A549 (cell line): ENCODE results near the gene SNAP25. TPM values are rescaled to one million over a fixed set of nuclear protein-coding genes. Genes with fewer than 3 reads are reported as not detected.

Source experiments
- ATAC-seq, 2 experiments: fragments of 200-7000 bp in 1 of 2; fragments of >200 bp in 1 of 2; cut with Nextera tagmentation in 1 of 2; cut with Tn5 transposase in 1 of 2; 3 replicates each; pipeline versions ENCODE4 v1.8.0 to v1.9.1; 2018 to 2020; ENCODE audit warnings: mild to moderate bottlenecking in 1 of 2, moderate library complexity in 1 of 2
- CTCF ChIA-PET: fragments of 300-600 bp; sonication (Branson Sonifier 250); formaldehyde crosslinking; extraction: SDS; loops from one replicate; lab custom pipeline; 2021; ENCODE audit warnings: antibody characterized with exemption, inconsistent platforms; lab: Yijun Ruan, JAX
- POLR2A ChIA-PET: fragments of 350-600 bp; formaldehyde crosslinking; extraction: SDS; loops from one replicate; lab custom pipeline; 2021; ENCODE audit warnings: antibody characterized with exemption, inconsistent platforms; lab: Yijun Ruan, JAX
- DNase-seq, 2 experiments: peaks; one replicate each; pipeline versions ENCODE4 v3.0.0 to v3.0.0-alpha.2; 2011 to 2016; ENCODE audit warnings: low read depth in 1 of 2, low spot score in 1 of 2
- FAIRE-seq: peaks from 2 replicates; lab custom pipeline; 2011; peaks lifted over from hg19 to GRCh38; lab: Jason Lieb, UNC
- H3K27ac ChIP-seq, 2 experiments: fragments of >200 bp; sonication (Bioruptor Twin); formaldehyde crosslinking; 3 replicates each; pipeline ENCODE4 v1.5.1; 2016 to 2017
- H3K4me1 ChIP-seq: fragments of >200 bp; sonication (Bioruptor Twin); formaldehyde crosslinking; 3 replicates; pipeline ENCODE4 v1.6.1; 2016
- H3K4me2 ChIP-seq: fragments of >200 bp; sonication (Bioruptor Twin); formaldehyde crosslinking; 3 replicates; pipeline ENCODE4 v1.6.1; 2016
- H3K4me3 ChIP-seq: fragments of >200 bp; sonication (Bioruptor Twin); formaldehyde crosslinking; 3 replicates; pipeline ENCODE4 v1.5.1; 2016
- H3K9me3 ChIP-seq: fragments of >200 bp; sonication (Bioruptor Twin); formaldehyde crosslinking; 3 replicates; pipeline ENCODE4 v1.6.1; 2016
- BHLHE40 ChIP-seq: IDR thresholded peaks from 2 replicates; pipeline ENCODE4 v1.6.1; 2012; ENCODE audit warnings: low read depth, low read length, inconsistent platforms
- CEBPB ChIP-seq, 2 experiments: fragments of >200 bp in 1 of 2; sonication (Bioruptor Twin) in 1 of 2; formaldehyde crosslinking in 1 of 2; IDR thresholded peaks; 2 replicates each; pipeline ENCODE4 v1.6.1; 2012 to 2016
- CHD4 ChIP-seq: fragments of 200-600 bp; sonication (generic); IDR thresholded peaks from 2 replicates; pipeline ENCODE4 v1.6.1; 2016; ENCODE audit warnings: antibody characterized with exemption, mild to moderate bottlenecking, borderline replicate concordance
- EHF ChIP-seq: fragments of 250-450 bp; sonication (Bioruptor Pico); IDR thresholded peaks from 2 replicates; pipeline ENCODE4 v1.5.0; 2020; ENCODE audit warnings: mild to moderate bottlenecking
- EP300 ChIP-seq, 2 experiments: fragments of >200 bp; sonication (Bioruptor Twin); formaldehyde crosslinking; IDR thresholded peaks; 2 replicates in 1 of 2; 3 replicates in 1 of 2; pipeline ENCODE4 v1.6.1; 2016 to 2017
- FOSB ChIP-seq: fragments of 250-450 bp; sonication (Bioruptor Pico); IDR thresholded peaks from 2 replicates; pipeline ENCODE4 v1.5.0; 2020; ENCODE audit warnings: mild to moderate bottlenecking, moderate library complexity
- FOSL2 ChIP-seq, 2 experiments: fragments of 450-650 bp in 1 of 2; fragments of >200 bp in 1 of 2; sonication (Bioruptor Twin) in 1 of 2; formaldehyde crosslinking; IDR thresholded peaks; 2 replicates each; pipeline versions ENCODE4 v1.5.0 to v1.6.1; 2016 to 2020; ENCODE audit warnings: mild to moderate bottlenecking in 1 of 2, moderate library complexity in 1 of 2
- GATA3 ChIP-seq: IDR thresholded peaks from 2 replicates; pipeline ENCODE4 v1.6.1; 2012; ENCODE audit warnings: borderline replicate concordance
- HOXA7 ChIP-seq: fragments of 250-450 bp; sonication (Bioruptor Pico); IDR thresholded peaks from 2 replicates; pipeline ENCODE4 v1.5.0; 2020; ENCODE audit warnings: mild to moderate bottlenecking, moderate library complexity
- HOXB13 ChIP-seq: fragments of 250-450 bp; sonication (Bioruptor Pico); IDR thresholded peaks from 2 replicates; pipeline ENCODE4 v1.5.0; 2020; ENCODE audit warnings: low read depth, mild to moderate bottlenecking, moderate library complexity
- HOXB5 ChIP-seq: fragments of 250-450 bp; sonication (Bioruptor Pico); IDR thresholded peaks from 2 replicates; pipeline ENCODE4 v1.5.0; 2020; ENCODE audit warnings: mild to moderate bottlenecking, moderate library complexity
- JUN ChIP-seq, 2 experiments: fragments of >200 bp; sonication (Bioruptor Twin); formaldehyde crosslinking; IDR thresholded peaks; 2 replicates in 1 of 2; 3 replicates in 1 of 2; pipeline ENCODE4 v1.6.1; 2016 to 2017
- JUNB ChIP-seq: fragments of >200 bp; sonication (Bioruptor Twin); formaldehyde crosslinking; IDR thresholded peaks from 2 replicates; pipeline ENCODE4 v1.6.1; 2016
- MAZ ChIP-seq: fragments of 150-350 bp; IDR thresholded peaks from 2 replicates; pipeline ENCODE4 v1.6.1; 2014; ENCODE audit warnings: antibody characterized with exemption, low read depth, low read length, borderline replicate concordance
- MYC ChIP-seq: IDR thresholded peaks from 2 replicates; pipeline ENCODE4 v1.6.1; 2012; ENCODE audit warnings: mild to moderate bottlenecking, inconsistent platforms, low read length, improper control_type of control experiment, borderline replicate concordance
- POLR2AphosphoS2 ChIP-seq: conservative IDR thresholded peaks from 2 replicates; pipeline ENCODE4 v1.6.1; 2012; ENCODE audit warnings: low read length, improper control_type of control experiment, inconsistent platforms
- RAD21 ChIP-seq, 2 experiments: fragments of >200 bp in 1 of 2; sonication (Bioruptor Twin) in 1 of 2; formaldehyde crosslinking in 1 of 2; IDR thresholded peaks in 1 of 2; conservative IDR thresholded peaks in 1 of 2; 2 replicates in 1 of 2; 3 replicates in 1 of 2; pipeline ENCODE4 v1.6.1; 2012 to 2018; ENCODE audit warnings: inconsistent platforms in 1 of 2
- RARB ChIP-seq: fragments of 250-450 bp; sonication (Bioruptor Pico); IDR thresholded peaks from 2 replicates; pipeline ENCODE4 v1.8.0; 2021; ENCODE audit warnings: mild to moderate bottlenecking, moderate library complexity
- RFX5 ChIP-seq: fragments of 450-650 bp; IDR thresholded peaks from 2 replicates; pipeline ENCODE4 v1.7.1; 2014; ENCODE audit warnings: antibody characterized with exemption, mild to moderate bottlenecking, moderate library complexity
- SREBF2 ChIP-seq: fragments of 450-650 bp; IDR thresholded peaks from 2 replicates; pipeline ENCODE4 v1.6.1; 2014; ENCODE audit warnings: mild to moderate bottlenecking, moderate library complexity
- TP53 ChIP-seq: fragments of 250-450 bp; sonication (Bioruptor Pico); IDR thresholded peaks from 2 replicates; pipeline ENCODE4 v1.5.0; 2021; ENCODE audit warnings: mild to moderate bottlenecking, moderate library complexity
- ZC3H11A ChIP-seq: fragments of 450-650 bp; IDR thresholded peaks from 2 replicates; pipeline ENCODE4 v1.6.1; 2014; ENCODE audit warnings: antibody characterized with exemption, mild to moderate bottlenecking
- ZNF302 ChIP-seq: fragments of 250-450 bp; sonication (Bioruptor Pico); IDR thresholded peaks from 2 replicates; pipeline ENCODE4 v1.9.0; 2021; ENCODE audit warnings: inconsistent platforms, mild to moderate bottlenecking, moderate library complexity
- ZSCAN20 ChIP-seq: fragments of 250-450 bp; sonication (Bioruptor Pico); IDR thresholded peaks from 2 replicates; pipeline ENCODE4 v1.8.0; 2022; ENCODE audit warnings: mild to moderate bottlenecking, moderate library complexity
- WGBS: methylation state at CpG from one replicate; pipeline ENCODE4 v1.1.6; 2017; ENCODE audit errors: missing lambda C conversion rate; 5-methylcytosine and 5-hydroxymethylcytosine counted together
- polyA plus RNA-seq, 4 experiments: library from polyadenylated mRNA; depleted of rRNA in 3 of 4; stranded (reverse); fragments of >200 nt; fragmentation: RNase III in 1 of 4; extraction: RNeasy Plus Mini Kit Qiagen cat#74134 plus additional on column Dnase treatment in 1 of 4; gene quantifications; 2 replicates in 3 of 4; 3 replicates in 1 of 4; pipeline ENCODE4 v1.2.3, GENCODE V29; 2011 to 2017
- TF ChIP-seq, protein P1 (sequence below): fragments of 200-600 bp; sonication (generic); IDR thresholded peaks from 2 replicates; pipeline ENCODE4 v1.6.1; 2016; ENCODE audit warnings: antibody characterized with exemption, mild to moderate bottlenecking, moderate library complexity
- TF ChIP-seq, protein P2 (sequence below): fragments of >200 bp; sonication (Bioruptor Twin); formaldehyde crosslinking; IDR thresholded peaks from 3 replicates; pipeline ENCODE4 v1.5.1; 2016
- TF ChIP-seq, protein P3 (sequence below): IDR thresholded peaks from 2 replicates; pipeline ENCODE4 v1.6.1; 2012
- TF ChIP-seq, protein P4 (sequence below): IDR thresholded peaks from 2 replicates; pipeline ENCODE4 v1.6.1; 2012
- TF ChIP-seq, protein P5 (sequence below): fragments of >200 bp; sonication (Bioruptor Twin); formaldehyde crosslinking; IDR thresholded peaks from 3 replicates; pipeline ENCODE4 v1.6.1; 2016
- TF ChIP-seq, protein P6 (sequence below): fragments of 250-450 bp; sonication (Bioruptor Pico); IDR thresholded peaks from 2 replicates; pipeline ENCODE4 v1.5.0; 2020; ENCODE audit warnings: low read depth, mild to moderate bottlenecking, moderate library complexity

The SNAP25 gene
- polyA plus RNA-seq, 2 of the 4 experiments (the other 2 are of a cell fraction): 39.6 to 53.6 TPM

DNA sequence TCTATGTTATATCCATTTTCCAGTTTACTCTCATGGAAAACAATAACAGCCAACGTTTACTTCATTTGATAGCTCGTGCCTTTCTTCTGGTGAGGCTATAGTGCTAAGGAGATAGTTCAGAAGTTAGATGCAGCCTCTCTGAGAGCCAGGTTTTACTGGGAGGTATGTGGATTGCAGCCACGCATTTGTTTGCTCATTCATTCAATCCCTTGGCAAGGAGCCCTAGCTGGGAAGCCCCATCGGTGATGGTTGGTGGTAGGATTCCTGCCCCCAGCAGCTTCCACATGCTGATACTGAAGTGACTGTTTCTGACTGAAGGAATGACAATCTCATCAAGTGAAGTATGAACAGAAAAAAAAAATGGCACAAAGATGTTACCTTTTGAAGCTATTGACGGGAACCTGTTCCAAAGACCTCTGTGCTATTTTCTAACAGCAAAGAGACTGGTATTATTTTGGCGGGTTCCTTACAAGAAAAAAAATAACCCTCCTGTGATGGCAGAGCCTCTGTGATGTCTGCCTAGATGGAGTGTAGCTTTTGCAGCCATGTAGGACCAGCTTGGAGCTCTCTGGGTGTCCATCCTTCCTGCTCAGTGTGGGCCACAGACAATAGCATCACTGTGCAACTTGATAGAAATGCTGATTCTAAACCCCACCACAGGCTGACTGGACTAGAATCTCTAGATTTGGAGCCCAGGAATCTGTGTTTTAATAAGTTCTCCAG lies 30.6 kb downstream of the SNAP25 start:
- peak overlapping the region; percentile 60 for H3K4me2 ChIP-seq
- CTCF ChIA-PET: interaction anchor here (1.0 to 2.7 kb wide), 9 partner anchors 40 to 631 kb away, joined by 3 to 17 read pairs (median 5); no protein-coding TSS in a partner anchor
- peak overlapping the region; percentile 89 to 91 for H3K27ac ChIP-seq
- ATAC-seq (peak; percentile 35 to 58; a peak in 4 of 6 replicates), DNase-seq (peak; percentile 51 to 94), FAIRE-seq (peak; percentile 99)
- H3K9me3 ChIP-seq: no peaks in the 10 kb centered on the region
- POLR2A ChIA-PET: interaction anchor here (0.8 to 2.3 kb wide), 7 partner anchors 9 to 158 kb away, joined by 3 to 15 read pairs (median 4); partner anchors contain the start of gene SNAP25
- H3K4me3 ChIP-seq: no peak overlapping the region
- WGBS: 6% methylated on average over 6 of the region's 6 CpGs
- peaks cover 78% of the 10 kb centered on the region for H3K4me1 ChIP-seq
- peak; percentile 67; the same call in 1 of the 2 replicates for TF ChIP-seq HOXB5
- no peak for TF ChIP-seq POLR2AphosphoS2
- TF ChIP-seq RAD21 (conservative IDR thresholded peaks at IDR 0.05 in 1 of 2, IDR thresholded peaks at IDR 0.05 in 1 of 2): peak; percentile 37 to 59
- TF ChIP-seq, protein P1, sequence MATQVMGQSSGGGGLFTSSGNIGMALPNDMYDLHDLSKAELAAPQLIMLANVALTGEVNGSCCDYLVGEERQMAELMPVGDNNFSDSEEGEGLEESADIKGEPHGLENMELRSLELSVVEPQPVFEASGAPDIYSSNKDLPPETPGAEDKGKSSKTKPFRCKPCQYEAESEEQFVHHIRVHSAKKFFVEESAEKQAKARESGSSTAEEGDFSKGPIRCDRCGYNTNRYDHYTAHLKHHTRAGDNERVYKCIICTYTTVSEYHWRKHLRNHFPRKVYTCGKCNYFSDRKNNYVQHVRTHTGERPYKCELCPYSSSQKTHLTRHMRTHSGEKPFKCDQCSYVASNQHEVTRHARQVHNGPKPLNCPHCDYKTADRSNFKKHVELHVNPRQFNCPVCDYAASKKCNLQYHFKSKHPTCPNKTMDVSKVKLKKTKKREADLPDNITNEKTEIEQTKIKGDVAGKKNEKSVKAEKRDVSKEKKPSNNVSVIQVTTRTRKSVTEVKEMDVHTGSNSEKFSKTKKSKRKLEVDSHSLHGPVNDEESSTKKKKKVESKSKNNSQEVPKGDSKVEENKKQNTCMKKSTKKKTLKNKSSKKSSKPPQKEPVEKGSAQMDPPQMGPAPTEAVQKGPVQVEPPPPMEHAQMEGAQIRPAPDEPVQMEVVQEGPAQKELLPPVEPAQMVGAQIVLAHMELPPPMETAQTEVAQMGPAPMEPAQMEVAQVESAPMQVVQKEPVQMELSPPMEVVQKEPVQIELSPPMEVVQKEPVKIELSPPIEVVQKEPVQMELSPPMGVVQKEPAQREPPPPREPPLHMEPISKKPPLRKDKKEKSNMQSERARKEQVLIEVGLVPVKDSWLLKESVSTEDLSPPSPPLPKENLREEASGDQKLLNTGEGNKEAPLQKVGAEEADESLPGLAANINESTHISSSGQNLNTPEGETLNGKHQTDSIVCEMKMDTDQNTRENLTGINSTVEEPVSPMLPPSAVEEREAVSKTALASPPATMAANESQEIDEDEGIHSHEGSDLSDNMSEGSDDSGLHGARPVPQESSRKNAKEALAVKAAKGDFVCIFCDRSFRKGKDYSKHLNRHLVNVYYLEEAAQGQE: no peak
- TF ChIP-seq FOSB: peak; percentile 55
- peak; percentile 65 to 94; a peak in 4 of 5 replicates for TF ChIP-seq JUN (IDR thresholded peaks at IDR 0.05)
- peak; percentile 55; the same call in 1 of the 2 replicates for TF ChIP-seq MYC
- TF ChIP-seq, protein P2, sequence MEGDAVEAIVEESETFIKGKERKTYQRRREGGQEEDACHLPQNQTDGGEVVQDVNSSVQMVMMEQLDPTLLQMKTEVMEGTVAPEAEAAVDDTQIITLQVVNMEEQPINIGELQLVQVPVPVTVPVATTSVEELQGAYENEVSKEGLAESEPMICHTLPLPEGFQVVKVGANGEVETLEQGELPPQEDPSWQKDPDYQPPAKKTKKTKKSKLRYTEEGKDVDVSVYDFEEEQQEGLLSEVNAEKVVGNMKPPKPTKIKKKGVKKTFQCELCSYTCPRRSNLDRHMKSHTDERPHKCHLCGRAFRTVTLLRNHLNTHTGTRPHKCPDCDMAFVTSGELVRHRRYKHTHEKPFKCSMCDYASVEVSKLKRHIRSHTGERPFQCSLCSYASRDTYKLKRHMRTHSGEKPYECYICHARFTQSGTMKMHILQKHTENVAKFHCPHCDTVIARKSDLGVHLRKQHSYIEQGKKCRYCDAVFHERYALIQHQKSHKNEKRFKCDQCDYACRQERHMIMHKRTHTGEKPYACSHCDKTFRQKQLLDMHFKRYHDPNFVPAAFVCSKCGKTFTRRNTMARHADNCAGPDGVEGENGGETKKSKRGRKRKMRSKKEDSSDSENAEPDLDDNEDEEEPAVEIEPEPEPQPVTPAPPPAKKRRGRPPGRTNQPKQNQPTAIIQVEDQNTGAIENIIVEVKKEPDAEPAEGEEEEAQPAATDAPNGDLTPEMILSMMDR: no peak
- TF ChIP-seq, protein P3, sequence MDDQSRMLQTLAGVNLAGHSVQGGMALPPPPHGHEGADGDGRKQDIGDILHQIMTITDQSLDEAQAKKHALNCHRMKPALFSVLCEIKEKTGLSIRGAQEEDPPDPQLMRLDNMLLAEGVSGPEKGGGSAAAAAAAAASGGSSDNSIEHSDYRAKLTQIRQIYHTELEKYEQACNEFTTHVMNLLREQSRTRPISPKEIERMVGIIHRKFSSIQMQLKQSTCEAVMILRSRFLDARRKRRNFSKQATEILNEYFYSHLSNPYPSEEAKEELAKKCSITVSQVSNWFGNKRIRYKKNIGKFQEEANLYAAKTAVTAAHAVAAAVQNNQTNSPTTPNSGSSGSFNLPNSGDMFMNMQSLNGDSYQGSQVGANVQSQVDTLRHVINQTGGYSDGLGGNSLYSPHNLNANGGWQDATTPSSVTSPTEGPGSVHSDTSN: 0 out of 2 replicates have a peak, but pooled peaks have one; percentile 35
- 0 out of 2 replicates have a peak, but pooled peaks have one; percentile 22 for TF ChIP-seq CHD4
- peak; percentile 71; the same call in 1 of the 2 replicates for TF ChIP-seq EHF (CRISPR knock-in tag)
- TF ChIP-seq, protein P4, sequence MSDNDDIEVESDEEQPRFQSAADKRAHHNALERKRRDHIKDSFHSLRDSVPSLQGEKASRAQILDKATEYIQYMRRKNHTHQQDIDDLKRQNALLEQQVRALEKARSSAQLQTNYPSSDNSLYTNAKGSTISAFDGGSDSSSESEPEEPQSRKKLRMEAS: peak; percentile 90
- TF ChIP-seq ZSCAN20 (CRISPR knock-in tag): 0 out of 2 replicates have a peak, but pooled peaks have one; percentile 7
- TF ChIP-seq TP53: no peak
- peak; percentile 91 for TF ChIP-seq HOXB13
- no peak for TF ChIP-seq RFX5
- TF ChIP-seq CEBPB (IDR thresholded peaks at IDR 0.05): peak in 1 of 2 experiments; percentile 76; a peak in 1 of 4 replicates
- no peak for TF ChIP-seq MAZ
- TF ChIP-seq BHLHE40: no peak
- TF ChIP-seq JUNB: peak; percentile 32; the same call in 1 of the 2 replicates
- TF ChIP-seq, protein P5, sequence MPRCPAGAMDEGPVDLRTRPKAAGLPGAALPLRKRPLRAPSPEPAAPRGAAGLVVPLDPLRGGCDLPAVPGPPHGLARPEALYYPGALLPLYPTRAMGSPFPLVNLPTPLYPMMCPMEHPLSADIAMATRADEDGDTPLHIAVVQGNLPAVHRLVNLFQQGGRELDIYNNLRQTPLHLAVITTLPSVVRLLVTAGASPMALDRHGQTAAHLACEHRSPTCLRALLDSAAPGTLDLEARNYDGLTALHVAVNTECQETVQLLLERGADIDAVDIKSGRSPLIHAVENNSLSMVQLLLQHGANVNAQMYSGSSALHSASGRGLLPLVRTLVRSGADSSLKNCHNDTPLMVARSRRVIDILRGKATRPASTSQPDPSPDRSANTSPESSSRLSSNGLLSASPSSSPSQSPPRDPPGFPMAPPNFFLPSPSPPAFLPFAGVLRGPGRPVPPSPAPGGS: peak; percentile 62; the same call in 1 of the 3 replicates
- TF ChIP-seq EP300 (IDR thresholded peaks at IDR 0.05): peak; percentile 85 to 92; a peak in 3 of 5 replicates
- TF ChIP-seq ZC3H11A: no peak
- TF ChIP-seq, protein P6, sequence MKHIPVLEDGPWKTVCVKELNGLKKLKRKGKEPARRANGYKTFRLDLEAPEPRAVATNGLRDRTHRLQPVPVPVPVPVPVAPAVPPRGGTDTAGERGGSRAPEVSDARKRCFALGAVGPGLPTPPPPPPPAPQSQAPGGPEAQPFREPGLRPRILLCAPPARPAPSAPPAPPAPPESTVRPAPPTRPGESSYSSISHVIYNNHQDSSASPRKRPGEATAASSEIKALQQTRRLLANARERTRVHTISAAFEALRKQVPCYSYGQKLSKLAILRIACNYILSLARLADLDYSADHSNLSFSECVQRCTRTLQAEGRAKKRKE: peak; percentile 89; the same call in 1 of the 2 replicates
- TF ChIP-seq ZNF302 (CRISPR knock-in tag): no peak
- peak; percentile 87; the same call in 1 of the 2 replicates for TF ChIP-seq GATA3
- TF ChIP-seq RARB: peak; percentile 35; the same call in 1 of the 2 replicates
- 0 out of 2 replicates have a peak, but pooled peaks have one; percentile 6 for TF ChIP-seq FOSL2 (IDR thresholded peaks at IDR 0.05)
- peak; percentile 68 for TF ChIP-seq FOSL2 (CRISPR knock-in tag; IDR thresholded peaks at IDR 0.05)
- no peak for TF ChIP-seq SREBF2
- no peak; the same call in none of the 2 replicates for TF ChIP-seq HOXA7
